Prostate gland (tissue), 2 donors: ENCODE measurements around the gene GRID1.

Experiments
- CTCF ChIP-seq, 4 experiments: fragments of 200-600 bp in 2 of 4; fragments of 450-650 bp in 2 of 4; sonication (generic) in 2 of 4; IDR thresholded peaks; 1 replicate in 3 of 4; 2 replicates in 1 of 4; pipeline ENCODE4 v1.5.1; 2016 to 2019; ENCODE audit warnings: antibody characterized with exemption in 4 of 4, mild to moderate bottlenecking in 2 of 4, moderate library complexity in 2 of 4
- POLR2A ChIP-seq: fragments of 450-650 bp; IDR thresholded peaks from one replicate; pipeline ENCODE4 v1.6.1; 2016; ENCODE audit warnings: antibody characterized with exemption, mild to moderate bottlenecking
- POLR2AphosphoS5 ChIP-seq: sonication (generic); formaldehyde crosslinking; IDR thresholded peaks from one replicate; pipeline ENCODE4 v1.6.1; 2017; ENCODE audit warnings: antibody characterized with exemption

- TF ChIP-seq CTCF (IDR thresholded peaks at IDR 0.05): no peak
- no peak for TF ChIP-seq POLR2AphosphoS5
- no peak for TF ChIP-seq POLR2A
Observed at GRCh38 chr10:86264481-86265231, 101.9 kb downstream of the GRID1 start.
